Stomach (tissue), 9 donors: ENCODE measurements around the gene HHIPL1. TPM values are rescaled to one million over a fixed set of nuclear protein-coding genes. Genes with fewer than 3 reads are reported as not detected.

Source experiments
- DNase-seq, 2 donors: peaks; one replicate each; pipeline versions ENCODE4 v3.0.0 to v3.0.0-alpha.2; 2013 to 2019
- H3K27ac ChIP-seq, 5 donors: fragments of 200-600 bp in 4 of 5; sonication (generic) in 4 of 5; one replicate each; pipeline ENCODE4 v1.5.1; 2013 to 2019; ENCODE audit warnings: mild to moderate bottlenecking in 1 of 5, moderate library complexity in 1 of 5
- H3K27me3 ChIP-seq, 3 donors: fragments of 200-600 bp; sonication (generic); one replicate each; pipeline ENCODE4 v1.5.1; 2017 to 2019; ENCODE audit warnings: mixed run types in 1 of 3
- H3K36me3 ChIP-seq, 4 donors: fragments of 200-600 bp; sonication (generic); 1 replicate in 3 of 4; 2 replicates in 1 of 4; pipeline ENCODE4 v1.5.1; 2016 to 2019
- H3K4me1 ChIP-seq, 4 donors: fragments of 200-600 bp; sonication (generic); one replicate each; pipeline ENCODE4 v1.5.1; 2016 to 2019
- H3K4me3 ChIP-seq, 4 donors: fragments of 200-600 bp; sonication (generic) in 3 of 4; one replicate each; pipeline ENCODE4 v1.5.1; 2016 to 2019; ENCODE audit warnings: mild to moderate bottlenecking in 1 of 4
- H3K9me3 ChIP-seq, 4 donors: fragments of 200-600 bp; sonication (generic); one replicate each; pipeline ENCODE4 v1.5.1; 2016 to 2019
- CTCF ChIP-seq, 7 experiments: fragments of 450-650 bp in 4 of 7; fragments of 200-600 bp in 3 of 7; sonication (generic) in 3 of 7; IDR thresholded peaks; one replicate each; pipeline ENCODE4 v1.5.1; 2016 to 2019; ENCODE audit warnings: antibody characterized with exemption in 7 of 7, control low read depth in 2 of 7, mild to moderate bottlenecking in 1 of 7
- EP300 ChIP-seq: sonication (generic); formaldehyde crosslinking; IDR thresholded peaks from one replicate; pipeline ENCODE4 v1.6.1; 2017; ENCODE audit warnings: antibody characterized with exemption
- POLR2A ChIP-seq, 4 donors: fragments of 450-650 bp; IDR thresholded peaks; one replicate each; pipeline ENCODE4 v1.6.1; 2016; ENCODE audit warnings: antibody characterized with exemption in 4 of 4, control low read depth in 2 of 4, mild to moderate bottlenecking in 1 of 4, moderate library complexity in 1 of 4
- POLR2AphosphoS5 ChIP-seq, 3 donors: sonication (generic); formaldehyde crosslinking; IDR thresholded peaks; one replicate each; pipeline ENCODE4 v1.6.1; 2016; ENCODE audit warnings: antibody characterized with exemption in 3 of 3
- WGBS, 5 donors: extraction: QIAGEN DNeasy Blood & Tissue Kit in 3 of 5; methylation state at CpG; one replicate each; pipeline versions ENCODE4 v1.1.5 to v1.1.7; 2013 to 2018; 5-methylcytosine and 5-hydroxymethylcytosine counted together
- intact Hi-C: fragments of 100-400 bp; cut with DNase I; formaldehyde crosslinking; loops from one replicate; pipeline ENCODE4 v1.15.1; 2023; ENCODE audit warnings: low total_unique reads
- polyA plus RNA-seq, 3 donors: library from polyadenylated mRNA; stranded (reverse); fragments of 200-250 nt; gene quantifications; one replicate each; pipeline ENCODE4 v1.2.3, GENCODE V29; 2013
- total RNA-seq, 5 donors: library from RNA; depleted of rRNA; stranded (reverse); fragments of >200 nt; gene quantifications; one replicate each; pipeline versions ENCODE4 v1.1.0 to v1.2.3, GENCODE V29; 2014 to 2016
- donor health status: healthy with polysubstance abuse.
- donor health status: Bipolar disorder and iron deficiency.
- donor health status: healthy.

Gene HHIPL1
- total and polyA plus RNA-seq, 8 donors, result 0.15 to 2.0 (median 0.68) TPM; not detected in 1

DNA sequence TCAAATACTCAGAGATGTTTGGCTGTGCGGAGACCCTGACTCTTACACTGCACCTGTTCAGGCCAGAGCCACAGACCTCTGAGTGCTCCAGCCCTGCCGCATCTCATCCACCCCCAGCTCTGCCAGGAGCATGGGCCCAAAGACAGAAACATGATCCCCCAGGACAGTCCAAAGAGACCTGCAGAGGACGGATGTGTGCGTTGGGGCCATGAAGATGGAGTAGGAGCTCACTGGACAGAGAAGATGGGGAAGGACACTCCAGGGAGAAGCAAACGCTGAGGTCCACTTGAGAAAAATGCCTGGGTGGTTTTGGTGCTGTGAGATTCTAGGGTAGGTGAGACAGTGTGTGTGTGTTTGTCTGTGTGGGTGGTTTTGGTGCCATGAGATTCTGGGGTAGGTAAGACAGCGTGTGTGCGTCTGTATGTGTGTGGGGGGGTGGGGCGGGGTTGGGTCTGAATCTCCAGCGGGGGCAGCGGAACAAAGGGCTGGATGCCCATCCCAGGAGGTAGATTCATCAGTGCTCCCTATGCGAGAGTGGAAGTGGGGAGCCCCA is 818 bp upstream of the HHIPL1 start:
- Histone ChIP-seq H3K36me3 (no peaks in the 10 kb centered on the region), H3K27me3 (peaks cover 0 to 29% (median 12%) of the 10 kb centered on the region in 3 donors), H3K4me1 (peaks cover 12 to 19% (median 17%) of the 10 kb centered on the region in 4 donors), H3K27ac (no peak overlapping the region), H3K4me3 (no peak overlapping the region), H3K9me3 (no peaks in the 10 kb centered on the region)
- 91 to 97% (median 94%) methylated on average over 11 of the region's 11 CpGs for WGBS, 5 donors
- intact Hi-C loops, result no loop called here
- DNase-seq, result no peak
- TF ChIP-seq EP300 (no peak), POLR2AphosphoS5 (IDR thresholded peaks at IDR 0.05) (no peak), POLR2A (IDR thresholded peaks at IDR 0.05) (no peak), CTCF (IDR thresholded peaks at IDR 0.05) (no peak)

GRCh38 chr14:99645545-99646505 is 896 bp downstream of the HHIPL1 start:
- Histone ChIP-seq H3K27me3 (peaks cover 0 to 29% (median 12%) of the 10 kb centered on the region in 3 donors), H3K4me1 (peaks cover 12 to 19% (median 17%) of the 10 kb centered on the region in 4 donors), H3K27ac (peak overlapping the region in 2 of 5 donors; percentile 27 to 56), H3K36me3 (no peaks in the 10 kb centered on the region), H3K9me3 (no peaks in the 10 kb centered on the region), H3K4me3 (peak overlapping the region; percentile 46 to 63 (median 52))
- TF ChIP-seq CTCF (IDR thresholded peaks at IDR 0.05) (no peak), POLR2AphosphoS5 (IDR thresholded peaks at IDR 0.05) (no peak), EP300 (no peak)
- 43 to 51% (median 45%) methylated on average over 22 to 32 of the region's 32 CpGs for WGBS, 5 donors
- intact Hi-C loops, result no loop called here
- no peak for DNase-seq

GRCh38 chr14:99647411-99647810 is 2.5 kb downstream of the HHIPL1 start:
- intact Hi-C loops, result no loop called here
- TF ChIP-seq POLR2A (IDR thresholded peaks at IDR 0.05), result no peak
- no peak for TF ChIP-seq CTCF (IDR thresholded peaks at IDR 0.05)
- no peak for TF ChIP-seq POLR2AphosphoS5 (IDR thresholded peaks at IDR 0.05)
- no peak for TF ChIP-seq EP300
- no peak overlapping the region for H3K27ac ChIP-seq
- H3K4me1 ChIP-seq, result peaks cover 12 to 19% (median 17%) of the 10 kb centered on the region in 4 donors
- no peak for DNase-seq
- peaks cover 0 to 2% (median 0%) of the 10 kb centered on the region in 4 donors for H3K36me3 ChIP-seq
- H3K27me3 ChIP-seq, result peaks cover 0 to 29% (median 12%) of the 10 kb centered on the region in 3 donors
- no peak overlapping the region for H3K4me3 ChIP-seq
- no peaks in the 10 kb centered on the region for H3K9me3 ChIP-seq
- 78 to 88% (median 81%) methylated on average over 6 to 7 of the region's 7 CpGs for WGBS, 5 donors

- intact Hi-C loops, result no loop called here
- no peak overlapping the region for H3K4me3 ChIP-seq
- no peak for TF ChIP-seq CTCF (IDR thresholded peaks at IDR 0.05)
- no peak for TF ChIP-seq EP300
- no peak for TF ChIP-seq POLR2AphosphoS5 (IDR thresholded peaks at IDR 0.05)
- TF ChIP-seq POLR2A (IDR thresholded peaks at IDR 0.05), result no peak
These were observed 3.3 kb downstream of the HHIPL1 start for GRCh38 chr14:99648027-99648784.

More at GRCh38 chr14:99648027-99648784, 3.3 kb downstream of the HHIPL1 start:
- H3K9me3 ChIP-seq, result no peaks in the 10 kb centered on the region
- no peak overlapping the region for H3K27ac ChIP-seq
- WGBS, 5 donors, result 84 to 87% (median 87%) methylated on average over 8 of the region's 8 CpGs
- H3K4me1 ChIP-seq, result peaks cover 12 to 19% (median 17%) of the 10 kb centered on the region in 4 donors
- DNase-seq, result no peak
- peaks cover 0 to 4% (median 0%) of the 10 kb centered on the region in 4 donors for H3K36me3 ChIP-seq
- H3K27me3 ChIP-seq, result peaks cover 0 to 29% (median 12%) of the 10 kb centered on the region in 3 donors
